ENCODE results near the gene OPHN1. TPM values are rescaled to one million over a fixed set of nuclear protein-coding genes. Genes with fewer than 3 reads are reported as not detected.

Gene OPHN1
- total RNA-seq, 2 donors from 2014 or later: 5.0 to 5.9 TPM

DNA sequence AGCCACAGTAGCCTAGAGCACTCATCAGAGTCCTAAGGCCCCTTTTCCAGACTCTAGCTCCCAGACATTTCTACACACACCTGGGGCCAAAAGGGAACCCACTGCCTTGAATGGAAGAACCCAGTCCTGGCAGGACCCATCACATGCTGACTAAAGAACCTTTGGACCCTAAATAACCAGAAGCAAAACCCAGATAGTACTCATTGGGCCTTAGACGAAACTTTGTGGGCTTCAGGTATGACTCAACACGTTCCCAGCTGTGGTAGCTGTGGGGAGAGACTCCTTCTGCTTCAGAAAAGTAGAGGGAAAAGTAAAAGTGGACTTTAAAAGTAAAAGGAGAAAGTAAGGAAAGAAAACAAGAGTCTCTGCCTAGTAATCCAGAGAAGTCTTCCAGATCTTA, 311.5 kb downstream of the OPHN1 start:
- no peak overlapping the region for H3K4me3 ChIP-seq
- no peaks in the 10 kb centered on the region for H3K4me1 ChIP-seq (ENCODE audit: control insufficient read depth in 1 of 2, low read depth in 2 of 2)
- no peaks in the 10 kb centered on the region for H3K36me3 ChIP-seq
- DNase-seq (ENCODE audit: low spot score): no peak
- H3K27ac ChIP-seq: no peak overlapping the region
- no peaks in the 10 kb centered on the region for H3K9me3 ChIP-seq
- TF ChIP-seq, protein P1, sequence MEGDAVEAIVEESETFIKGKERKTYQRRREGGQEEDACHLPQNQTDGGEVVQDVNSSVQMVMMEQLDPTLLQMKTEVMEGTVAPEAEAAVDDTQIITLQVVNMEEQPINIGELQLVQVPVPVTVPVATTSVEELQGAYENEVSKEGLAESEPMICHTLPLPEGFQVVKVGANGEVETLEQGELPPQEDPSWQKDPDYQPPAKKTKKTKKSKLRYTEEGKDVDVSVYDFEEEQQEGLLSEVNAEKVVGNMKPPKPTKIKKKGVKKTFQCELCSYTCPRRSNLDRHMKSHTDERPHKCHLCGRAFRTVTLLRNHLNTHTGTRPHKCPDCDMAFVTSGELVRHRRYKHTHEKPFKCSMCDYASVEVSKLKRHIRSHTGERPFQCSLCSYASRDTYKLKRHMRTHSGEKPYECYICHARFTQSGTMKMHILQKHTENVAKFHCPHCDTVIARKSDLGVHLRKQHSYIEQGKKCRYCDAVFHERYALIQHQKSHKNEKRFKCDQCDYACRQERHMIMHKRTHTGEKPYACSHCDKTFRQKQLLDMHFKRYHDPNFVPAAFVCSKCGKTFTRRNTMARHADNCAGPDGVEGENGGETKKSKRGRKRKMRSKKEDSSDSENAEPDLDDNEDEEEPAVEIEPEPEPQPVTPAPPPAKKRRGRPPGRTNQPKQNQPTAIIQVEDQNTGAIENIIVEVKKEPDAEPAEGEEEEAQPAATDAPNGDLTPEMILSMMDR (IDR thresholded peaks at IDR 0.05): no peak
- H3K27me3 ChIP-seq (replicated peaks; ENCODE audit: insufficient read depth): no peaks in the 10 kb centered on the region
- ATAC-seq (ENCODE audit: insufficient number of reproducible peaks, low FRiP score, low read depth): no peak

DNA sequence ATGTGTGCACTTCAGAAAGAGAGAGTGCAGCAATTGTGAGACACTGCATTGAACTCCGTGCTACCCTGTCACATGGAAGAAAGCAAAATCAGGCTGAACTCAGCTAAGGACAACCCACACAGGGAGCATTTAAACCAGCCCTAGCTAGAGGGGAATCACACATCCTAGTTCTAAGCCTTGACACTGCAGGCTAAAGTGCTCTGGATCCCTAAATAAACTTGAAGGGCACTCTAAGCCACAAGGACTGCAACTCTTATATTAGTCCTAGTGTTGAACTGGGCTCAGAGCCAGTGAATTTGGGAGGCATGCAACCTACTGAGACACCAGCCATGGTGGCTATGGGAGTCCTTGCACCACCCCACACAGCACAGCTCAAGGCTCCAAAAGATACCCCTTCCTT, 311.9 kb downstream of the OPHN1 start:
- TF ChIP-seq, protein P1 (IDR thresholded peaks at IDR 0.05): no peak
- no peak overlapping the region for H3K27ac ChIP-seq
- H3K27me3 ChIP-seq (replicated peaks; ENCODE audit: insufficient read depth): no peaks in the 10 kb centered on the region
- no peak overlapping the region for H3K4me3 ChIP-seq
- H3K4me1 ChIP-seq (ENCODE audit: control insufficient read depth in 1 of 2, low read depth in 2 of 2): no peaks in the 10 kb centered on the region
- ATAC-seq (ENCODE audit: insufficient number of reproducible peaks, low FRiP score, low read depth) (no peak), DNase-seq (ENCODE audit: low spot score) (no peak)
- no peaks in the 10 kb centered on the region for H3K9me3 ChIP-seq
- no peaks in the 10 kb centered on the region for H3K36me3 ChIP-seq

DNA sequence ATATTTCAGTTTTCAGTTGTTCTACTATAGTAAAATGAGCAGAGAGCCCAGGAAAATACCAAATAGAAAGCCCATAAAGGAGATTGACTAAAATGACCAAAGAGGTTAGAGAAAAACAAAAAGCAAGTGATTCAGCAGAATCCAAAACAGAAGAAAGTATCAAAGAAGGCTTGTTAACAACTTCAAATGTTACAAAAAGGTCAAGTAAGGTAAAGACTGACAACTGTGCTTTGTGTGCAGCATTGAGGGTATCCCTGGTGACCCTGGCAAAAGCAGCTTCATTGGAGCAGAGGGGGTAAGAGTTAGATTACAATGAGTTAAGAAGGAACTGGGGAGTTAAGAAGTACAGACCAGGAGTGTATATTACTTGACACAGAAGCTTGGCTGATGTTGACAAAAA, 317.9 kb downstream of the OPHN1 start:
- TF ChIP-seq, protein P1 (IDR thresholded peaks at IDR 0.05): no peak
- ATAC-seq (ENCODE audit: insufficient number of reproducible peaks, low FRiP score, low read depth) (no peak), DNase-seq (ENCODE audit: low spot score) (no peak)
- no peak overlapping the region for H3K27ac ChIP-seq
- no peaks in the 10 kb centered on the region for H3K27me3 ChIP-seq (replicated peaks; ENCODE audit: insufficient read depth)
- no peaks in the 10 kb centered on the region for H3K4me1 ChIP-seq (ENCODE audit: control insufficient read depth in 1 of 2, low read depth in 2 of 2)
- no peaks in the 10 kb centered on the region for H3K36me3 ChIP-seq
- H3K4me3 ChIP-seq: no peak overlapping the region
- no peaks in the 10 kb centered on the region for H3K9me3 ChIP-seq

DNA sequence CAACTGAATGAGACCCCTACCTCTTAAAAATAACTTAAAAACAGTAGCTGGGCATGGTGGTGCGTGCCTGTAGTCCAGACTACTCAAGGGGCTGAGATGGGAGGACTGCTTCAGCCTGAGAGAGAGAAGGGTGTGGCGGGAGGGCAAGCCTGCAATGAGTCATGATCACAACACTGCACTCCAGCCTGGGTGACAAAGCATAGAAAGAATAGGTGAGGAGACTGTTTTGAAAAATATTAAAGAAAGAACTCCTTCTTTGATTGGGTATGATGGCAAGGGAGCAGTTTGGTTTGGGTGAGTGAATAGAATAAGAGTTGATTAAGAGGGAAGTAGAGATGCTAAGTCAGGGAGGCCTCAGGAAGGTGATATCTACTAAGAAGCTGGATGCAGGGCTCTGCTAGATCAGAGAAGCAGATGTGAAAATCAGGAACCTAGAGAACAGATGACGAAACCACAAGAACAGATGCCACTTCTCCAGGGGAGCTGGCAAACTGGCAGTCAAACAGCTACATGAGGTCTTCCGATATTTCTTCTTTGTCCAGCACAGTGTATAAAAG, 318.6 kb downstream of the OPHN1 start:
- Histone ChIP-seq H3K4me1 (ENCODE audit: control insufficient read depth in 1 of 2, low read depth in 2 of 2) (no peaks in the 10 kb centered on the region), H3K27ac (no peak overlapping the region), H3K27me3 (replicated peaks; ENCODE audit: insufficient read depth) (no peaks in the 10 kb centered on the region), H3K36me3 (no peaks in the 10 kb centered on the region), H3K9me3 (no peaks in the 10 kb centered on the region), H3K4me3 (no peak overlapping the region)
- TF ChIP-seq, protein P1 (IDR thresholded peaks at IDR 0.05): no peak
- DNase-seq (ENCODE audit: low spot score) (no peak), ATAC-seq (ENCODE audit: insufficient number of reproducible peaks, low FRiP score, low read depth) (no peak)

DNA sequence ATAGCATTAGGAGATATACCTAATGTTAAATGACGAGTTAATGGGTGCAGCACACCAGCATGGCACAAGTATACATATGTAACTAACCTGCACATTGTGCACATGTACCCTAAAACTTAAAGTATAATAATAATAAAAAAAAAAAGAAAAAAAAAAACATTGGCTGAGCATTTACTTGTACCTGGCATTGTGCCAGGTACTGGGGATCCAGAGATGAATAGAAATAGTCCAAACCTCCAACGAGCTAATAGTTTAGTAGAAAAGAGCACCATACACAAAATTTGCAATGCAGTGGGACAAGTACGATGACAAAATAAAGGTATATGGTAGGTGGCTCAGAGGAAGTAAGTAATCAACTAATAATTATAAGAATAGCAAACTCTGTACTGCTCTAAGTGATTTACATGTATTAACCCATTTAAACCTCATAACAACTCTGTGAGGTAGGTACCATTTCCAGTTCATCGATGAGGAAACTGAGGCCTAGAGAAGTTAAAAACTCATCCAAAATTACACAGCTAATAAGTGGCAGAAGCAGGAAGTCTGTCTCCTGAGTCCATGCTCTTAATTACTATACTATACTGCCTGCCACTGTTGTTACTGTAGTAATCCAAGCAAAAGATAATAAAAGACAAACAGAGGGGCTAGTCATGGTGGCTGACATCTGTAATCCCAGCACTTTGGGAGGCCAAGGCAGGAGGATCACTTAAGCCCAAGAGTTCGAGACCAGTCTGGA, 319.3 kb downstream of the OPHN1 start:
- ATAC-seq (ENCODE audit: insufficient number of reproducible peaks, low FRiP score, low read depth): no peak
- TF ChIP-seq, protein P1 (IDR thresholded peaks at IDR 0.05): no peak
- Histone ChIP-seq H3K4me1 (ENCODE audit: control insufficient read depth in 1 of 2, low read depth in 2 of 2) (no peaks in the 10 kb centered on the region), H3K4me3 (no peak overlapping the region), H3K27ac (no peak overlapping the region), H3K27me3 (replicated peaks; ENCODE audit: insufficient read depth) (no peaks in the 10 kb centered on the region), H3K9me3 (no peaks in the 10 kb centered on the region), H3K36me3 (no peaks in the 10 kb centered on the region)
- no peak for DNase-seq (ENCODE audit: low spot score)
